BE2C (cell line): Measurements from ENCODE around the gene RPRD1A.
A peak's percentile ranks its signal among the peaks of the same experiment; 100 is the strongest.
"Not testable (repeated sequence)": the region's sequence is repeated elsewhere in the genome, so short reads cannot be mapped to it uniquely, and the experiment has no call there.

Experiments
- DNase-seq: peaks from one replicate; pipeline ENCODE4 v3.0.0-alpha.2; 2020
- H3K27me3 ChIP-seq: fragments of 250-450 bp; sonication (Bioruptor Pico); 2 replicates; pipeline ENCODE4 v1.5.1; 2020; ENCODE audit warnings: mild to moderate bottlenecking
- H3K36me3 ChIP-seq: fragments of 250-450 bp; sonication (Bioruptor Pico); 2 replicates; pipeline ENCODE4 v1.5.1; 2020; ENCODE audit warnings: mild to moderate bottlenecking
- H3K4me1 ChIP-seq: fragments of 250-450 bp; sonication (Bioruptor Pico); 2 replicates; pipeline ENCODE4 v1.5.1; 2020
- H3K4me3 ChIP-seq: 2 replicates; pipeline ENCODE4 v1.5.1; 2011; ENCODE audit warnings: low read depth, low read length
- H3K9me3 ChIP-seq: fragments of 250-450 bp; sonication (Bioruptor Pico); 2 replicates; pipeline ENCODE4 v1.5.1; 2020
- CTCF ChIP-seq: IDR thresholded peaks from 2 replicates; pipeline ENCODE4 v1.5.1; 2012; ENCODE audit warnings: mild to moderate bottlenecking, low read depth, low read length

RPRD1A gene

GRCh38 chr18:36073676-36074075 is 6.3 kb upstream of the RPRD1A start:
- no peak for TF ChIP-seq CTCF
- Histone ChIP-seq H3K27me3 (no peaks in the 10 kb centered on the region), H3K36me3 (no peaks in the 10 kb centered on the region), H3K4me3 (no peak overlapping the region), H3K9me3 (no peaks in the 10 kb centered on the region), H3K4me1 (no peaks in the 10 kb centered on the region)
- no peak for DNase-seq

- H3K9me3 ChIP-seq, H3K4me3 ChIP-seq, H3K4me1 ChIP-seq, DNase-seq, H3K27me3 ChIP-seq, H3K36me3 ChIP-seq: not testable (repeated sequence)
These were observed 5.0 kb upstream of the RPRD1A start for GRCh38 chr18:36072406-36072805.

GRCh38 chr18:36066686-36067054 is 689 bp downstream of the RPRD1A start:
- DNase-seq = no peak

GRCh38 chr18:36066001-36066400 is 1.4 kb downstream of the RPRD1A start:
- Histone ChIP-seq H3K4me1 (no peaks in the 10 kb centered on the region), H3K27me3 (no peaks in the 10 kb centered on the region), H3K4me3 (peak overlapping the region; percentile 73), H3K36me3 (no peaks in the 10 kb centered on the region), H3K9me3 (no peaks in the 10 kb centered on the region)
- TF ChIP-seq CTCF = no peak
- DNase-seq = no peak

More at GRCh38 chr18:36066686-36067054, 689 bp downstream of the RPRD1A start:
- H3K4me3 ChIP-seq = peak overlapping the region; percentile 73
- no peaks in the 10 kb centered on the region for H3K36me3 ChIP-seq
- TF ChIP-seq CTCF = no peak
- H3K27me3 ChIP-seq = no peaks in the 10 kb centered on the region
- no peaks in the 10 kb centered on the region for H3K4me1 ChIP-seq
- no peaks in the 10 kb centered on the region for H3K9me3 ChIP-seq

- H3K27me3 ChIP-seq, H3K4me1 ChIP-seq, H3K9me3 ChIP-seq, H3K36me3 ChIP-seq, H3K4me3 ChIP-seq, DNase-seq: not testable (repeated sequence)
These were observed 2.6 kb downstream of the RPRD1A start for GRCh38 chr18:36064809-36065079.

- TF ChIP-seq CTCF = no peak
- no peak for DNase-seq
- H3K36me3 ChIP-seq = no peaks in the 10 kb centered on the region
- no peak overlapping the region for H3K4me3 ChIP-seq
- H3K9me3 ChIP-seq = no peaks in the 10 kb centered on the region
- no peaks in the 10 kb centered on the region for H3K27me3 ChIP-seq
- H3K4me1 ChIP-seq = no peaks in the 10 kb centered on the region
These were observed 3.1 kb downstream of the RPRD1A start for GRCh38 chr18:36064027-36064808.

- no peak for DNase-seq
- TF ChIP-seq CTCF = no peak
- Histone ChIP-seq H3K4me3 (no peak overlapping the region), H3K27me3 (no peaks in the 10 kb centered on the region), H3K36me3 (no peaks in the 10 kb centered on the region), H3K4me1 (no peaks in the 10 kb centered on the region), H3K9me3 (no peaks in the 10 kb centered on the region)
These were observed 8.7 kb downstream of the RPRD1A start for GRCh38 chr18:36058674-36059073.
